ENCODE data around the gene BCAS1. TPM values are rescaled to one million over a fixed set of nuclear protein-coding genes. Genes with fewer than 3 reads are reported as not detected.

The BCAS1 gene
- total and polyA plus RNA-seq, 2 donors (not counting 3 experiments of a cell fraction or from before 2014, with no cell fraction given): not detected

DNA sequence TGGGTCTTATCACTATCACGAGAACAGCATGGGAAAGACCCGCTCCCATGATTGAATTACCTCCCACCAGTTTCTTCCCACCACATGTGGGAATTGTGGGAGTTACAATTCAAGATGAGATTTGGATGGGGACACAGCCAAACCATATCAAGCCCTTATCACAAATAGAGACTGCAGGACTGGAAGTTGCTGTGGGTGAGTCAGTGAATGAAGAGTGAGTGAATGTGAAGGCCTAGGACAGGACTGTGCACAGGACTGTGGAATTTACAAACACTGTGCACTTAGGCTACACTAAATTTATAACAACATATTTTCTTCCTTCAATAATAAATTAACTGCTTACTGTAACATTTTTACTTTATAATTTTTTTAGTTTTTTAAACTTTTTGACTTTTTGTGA is 30.2 kb upstream of the BCAS1 start:
- Histone ChIP-seq H3K4me1 (ENCODE audit: control insufficient read depth, extremely low read depth, insufficient read depth, low read length) (no peaks in the 10 kb centered on the region), H3K4me3 (replicated peaks in 1 of 3; ENCODE audit: insufficient read depth in 1 of 3, low read depth in 1 of 3, low read length in 3 of 3) (no peak overlapping the region), H3K27me3 (ENCODE audit: control insufficient read depth in 2 of 2, insufficient read depth in 2 of 2, low read length in 2 of 2) (no peaks in the 10 kb centered on the region), H3K27ac (ENCODE audit: insufficient read depth, low read depth, low read length) (no peak overlapping the region), H3K9me3 (replicated peaks; ENCODE audit: control insufficient read depth, insufficient read depth, low read length) (no peaks in the 10 kb centered on the region), H3K4me2 (ENCODE audit: insufficient read depth, low read length) (no peak overlapping the region), H3K9ac (replicated peaks; ENCODE audit: extremely low read depth, insufficient read depth, low read length) (no peak overlapping the region), H3K9me1 (replicated peaks; ENCODE audit: control insufficient read depth, extremely low read depth, insufficient read depth, low read length) (no peaks in the 10 kb centered on the region), H2AFZ (ENCODE audit: low read depth, low read length) (no peak overlapping the region), H3K36me3 (ENCODE audit: control insufficient read depth in 2 of 2, extremely low read depth in 1 of 2, insufficient read depth in 2 of 2, low read length in 2 of 2) (no peaks in the 10 kb centered on the region), H3K79me2 (ENCODE audit: control insufficient read depth, insufficient read depth, low read length) (no peaks in the 10 kb centered on the region), H4K20me1 (replicated peaks; ENCODE audit: control insufficient read depth, extremely low read depth, insufficient read depth, low read length) (no peaks in the 10 kb centered on the region)
- dilution Hi-C loops (cut with MboI; ENCODE audit: extremely low pct_ligation_motif_present, low sequenced_read_pairs) (no loop called here), intact Hi-C loops (cut with micrococcal nuclease) (no loop called here)
- FAIRE-seq (no peak), DNase-seq (ENCODE audit: low read depth, low spot score) (no peak)
- POLR2A ChIA-PET: no interaction called here
- TF ChIP-seq EZH2 (IDR thresholded peaks at IDR 0.05; ENCODE audit: borderline replicate concordance, low read depth, low read length, severe bottlenecking) (no peak), POLR2A (IDR thresholded peaks at IDR 0.05; ENCODE audit: low read depth, low read length) (no peak), JUN (IDR thresholded peaks at IDR 0.05; ENCODE audit: borderline replicate concordance, insufficient read depth, insufficient read length, low read depth) (no peak), POLR2AphosphoS5 (IDR thresholded peaks at IDR 0.05; ENCODE audit: insufficient read depth, low read depth, low read length) (no peak), FOS (IDR thresholded peaks at IDR 0.05; ENCODE audit: borderline replicate concordance, insufficient read depth, low read length) (no peak), MYC (IDR thresholded peaks at IDR 0.05; ENCODE audit: low read depth, low read length) (no peak), GATA2 (IDR thresholded peaks at IDR 0.05; ENCODE audit: insufficient read depth, insufficient read length, low read depth, low read length) (no peak)
- TF ChIP-seq, protein P1, sequence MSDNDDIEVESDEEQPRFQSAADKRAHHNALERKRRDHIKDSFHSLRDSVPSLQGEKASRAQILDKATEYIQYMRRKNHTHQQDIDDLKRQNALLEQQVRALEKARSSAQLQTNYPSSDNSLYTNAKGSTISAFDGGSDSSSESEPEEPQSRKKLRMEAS (IDR thresholded peaks at IDR 0.05; ENCODE audit: insufficient read depth, insufficient read length): no peak
- TF ChIP-seq, protein P2, sequence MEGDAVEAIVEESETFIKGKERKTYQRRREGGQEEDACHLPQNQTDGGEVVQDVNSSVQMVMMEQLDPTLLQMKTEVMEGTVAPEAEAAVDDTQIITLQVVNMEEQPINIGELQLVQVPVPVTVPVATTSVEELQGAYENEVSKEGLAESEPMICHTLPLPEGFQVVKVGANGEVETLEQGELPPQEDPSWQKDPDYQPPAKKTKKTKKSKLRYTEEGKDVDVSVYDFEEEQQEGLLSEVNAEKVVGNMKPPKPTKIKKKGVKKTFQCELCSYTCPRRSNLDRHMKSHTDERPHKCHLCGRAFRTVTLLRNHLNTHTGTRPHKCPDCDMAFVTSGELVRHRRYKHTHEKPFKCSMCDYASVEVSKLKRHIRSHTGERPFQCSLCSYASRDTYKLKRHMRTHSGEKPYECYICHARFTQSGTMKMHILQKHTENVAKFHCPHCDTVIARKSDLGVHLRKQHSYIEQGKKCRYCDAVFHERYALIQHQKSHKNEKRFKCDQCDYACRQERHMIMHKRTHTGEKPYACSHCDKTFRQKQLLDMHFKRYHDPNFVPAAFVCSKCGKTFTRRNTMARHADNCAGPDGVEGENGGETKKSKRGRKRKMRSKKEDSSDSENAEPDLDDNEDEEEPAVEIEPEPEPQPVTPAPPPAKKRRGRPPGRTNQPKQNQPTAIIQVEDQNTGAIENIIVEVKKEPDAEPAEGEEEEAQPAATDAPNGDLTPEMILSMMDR (IDR thresholded peaks at IDR 0.05; ENCODE audit: extremely low read depth in 1 of 2, insufficient read depth in 1 of 2, low read depth in 1 of 2, low read length in 2 of 2): no peak
- CTCF ChIA-PET: interaction anchor here (1.7 to 2.2 kb wide), 3 partner anchors 97 to 547 kb away, joined by 5 to 6 read pairs (median 5); no protein-coding TSS in a partner anchor
- no TSS peak for BruUV-seq (replicated peaks)
